ENCODE data around the gene TMC8.
"Not testable (repeated sequence)": the region's sequence is repeated elsewhere in the genome, so short reads cannot be mapped to it uniquely, and the experiment has no call there.

Gene TMC8

GRCh38 chr17:78154903-78155811, 24.6 kb downstream of the TMC8 start:
- no peak for DNase-seq (ENCODE audit: low read depth in 2 of 2)

DNA sequence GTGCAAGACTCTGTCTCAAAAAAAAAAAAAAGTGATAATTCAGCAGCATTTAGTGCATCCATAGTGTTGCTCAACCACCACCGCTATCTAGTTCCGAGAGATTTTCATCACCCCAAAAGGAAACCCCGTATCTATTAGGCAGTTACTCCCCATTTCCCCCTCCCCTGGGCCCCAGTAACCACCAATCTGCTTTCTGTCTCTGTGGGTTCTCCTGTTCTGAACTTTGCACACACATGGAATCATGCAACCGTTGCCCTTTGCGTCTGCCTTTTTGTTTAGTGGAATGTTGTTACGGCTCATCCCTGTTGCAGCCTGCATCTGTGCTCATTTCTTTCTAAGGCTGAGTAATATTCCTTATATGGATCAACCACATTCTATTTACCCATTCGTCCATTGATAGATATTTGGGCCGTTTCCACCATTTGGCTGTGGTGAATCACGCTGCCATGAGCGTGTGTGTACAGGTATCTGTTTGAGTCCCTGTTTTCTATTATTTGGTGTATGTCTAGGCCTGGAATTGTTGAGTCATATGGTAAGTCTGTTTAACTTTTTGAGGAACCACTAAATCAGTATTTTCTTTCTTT, 29.1 kb downstream of the TMC8 start:
- no peak for DNase-seq (ENCODE audit: low read depth in 2 of 2)

- no peak for DNase-seq (ENCODE audit: low read depth in 2 of 2)
Measured at GRCh38 chr17:78163881-78164747, 33.5 kb downstream of the TMC8 start.

DNA sequence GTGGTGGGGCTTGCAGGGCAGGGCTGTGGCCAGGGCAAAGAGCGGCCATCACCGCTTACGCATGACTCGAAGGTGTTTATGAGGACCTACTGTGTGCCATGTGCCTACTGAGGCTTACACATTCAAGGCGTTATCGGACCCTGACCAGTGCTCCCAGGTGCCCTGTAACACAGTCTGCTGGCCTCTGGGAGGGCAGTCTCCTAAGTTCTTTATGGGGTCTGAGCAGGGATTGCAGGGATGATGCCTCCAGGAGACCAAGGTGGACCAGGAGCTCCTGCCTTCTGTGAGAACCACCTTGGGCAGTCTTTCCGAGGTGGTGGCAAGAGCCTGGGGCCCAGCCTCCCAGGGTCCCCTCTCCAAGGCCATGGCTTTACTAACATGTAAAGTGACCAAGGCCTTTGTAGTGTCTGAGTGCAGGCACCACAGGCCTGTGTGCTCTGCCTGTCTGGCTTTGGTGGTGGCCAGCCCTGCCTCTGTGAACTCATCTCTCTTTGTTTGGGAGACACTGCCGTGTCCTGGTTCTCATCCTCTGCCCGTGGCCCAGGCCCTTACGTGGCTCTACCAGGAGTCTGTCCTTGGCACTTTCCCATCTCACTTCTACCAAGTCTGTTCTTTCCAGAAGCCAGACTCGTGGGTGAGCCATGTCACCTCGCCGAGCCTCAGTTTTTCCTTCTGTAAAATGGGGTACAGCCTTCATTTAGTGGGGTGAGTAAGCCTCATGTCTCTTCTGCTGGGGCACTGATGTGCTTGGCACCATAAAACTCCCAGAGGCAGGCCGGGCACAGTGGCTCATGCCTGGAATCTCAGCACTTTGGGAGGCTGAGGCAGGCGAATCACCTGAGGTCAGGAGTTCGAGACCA, 34.4 kb downstream of the TMC8 start:
- DNase-seq (ENCODE audit: low read depth in 2 of 2) = no peak

- no peak for DNase-seq (ENCODE audit: low read depth in 2 of 2)
Measured at GRCh38 chr17:78166416-78166815, 35.8 kb downstream of the TMC8 start.

DNA sequence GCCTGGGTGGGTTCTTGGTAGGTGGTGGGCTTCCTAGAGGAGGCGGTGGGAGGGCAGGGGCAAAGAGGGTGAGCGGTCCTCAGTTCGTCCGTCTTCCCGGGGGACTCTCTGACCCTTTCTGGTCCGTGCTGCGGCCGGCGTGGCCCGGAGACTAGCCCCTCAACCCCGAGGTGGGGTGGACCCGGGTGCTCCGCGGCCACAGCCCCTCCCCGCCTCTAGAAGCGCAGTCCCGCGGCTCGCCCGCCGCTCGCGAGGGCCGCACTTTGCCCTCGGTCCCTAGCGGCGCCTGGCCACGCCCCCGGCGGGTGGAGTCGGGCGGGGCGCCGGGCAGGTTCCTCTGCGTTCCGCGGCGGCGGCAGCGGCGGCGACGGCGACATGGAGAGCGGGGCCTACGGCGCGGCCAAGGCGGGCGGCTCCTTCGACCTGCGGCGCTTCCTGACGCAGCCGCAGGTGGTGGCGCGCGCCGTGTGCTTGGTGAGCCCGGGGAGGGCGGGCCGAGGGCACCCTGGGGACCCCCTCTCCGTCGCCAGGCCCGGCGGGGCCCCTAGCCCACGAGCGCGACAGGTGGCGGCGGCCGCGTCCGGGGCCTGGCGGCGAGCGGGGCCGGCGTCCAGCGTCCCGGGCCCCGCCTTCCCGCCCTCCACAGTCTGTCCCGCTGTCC, 37.8 kb downstream of the TMC8 start, which contains the start of gene SYNGR2:
SYNGR2 (plus strand) TSS at position 340 of the 661 bp plus-strand sequence; CDS start at position 376, 36 bp downstream.
- DNase-seq (ENCODE audit: low read depth in 2 of 2) = peak; percentile 67 to 68

- no peak for DNase-seq (ENCODE audit: low read depth in 2 of 2)
Measured at GRCh38 chr17:78168903-78169793, 38.6 kb downstream of the TMC8 start.

DNA sequence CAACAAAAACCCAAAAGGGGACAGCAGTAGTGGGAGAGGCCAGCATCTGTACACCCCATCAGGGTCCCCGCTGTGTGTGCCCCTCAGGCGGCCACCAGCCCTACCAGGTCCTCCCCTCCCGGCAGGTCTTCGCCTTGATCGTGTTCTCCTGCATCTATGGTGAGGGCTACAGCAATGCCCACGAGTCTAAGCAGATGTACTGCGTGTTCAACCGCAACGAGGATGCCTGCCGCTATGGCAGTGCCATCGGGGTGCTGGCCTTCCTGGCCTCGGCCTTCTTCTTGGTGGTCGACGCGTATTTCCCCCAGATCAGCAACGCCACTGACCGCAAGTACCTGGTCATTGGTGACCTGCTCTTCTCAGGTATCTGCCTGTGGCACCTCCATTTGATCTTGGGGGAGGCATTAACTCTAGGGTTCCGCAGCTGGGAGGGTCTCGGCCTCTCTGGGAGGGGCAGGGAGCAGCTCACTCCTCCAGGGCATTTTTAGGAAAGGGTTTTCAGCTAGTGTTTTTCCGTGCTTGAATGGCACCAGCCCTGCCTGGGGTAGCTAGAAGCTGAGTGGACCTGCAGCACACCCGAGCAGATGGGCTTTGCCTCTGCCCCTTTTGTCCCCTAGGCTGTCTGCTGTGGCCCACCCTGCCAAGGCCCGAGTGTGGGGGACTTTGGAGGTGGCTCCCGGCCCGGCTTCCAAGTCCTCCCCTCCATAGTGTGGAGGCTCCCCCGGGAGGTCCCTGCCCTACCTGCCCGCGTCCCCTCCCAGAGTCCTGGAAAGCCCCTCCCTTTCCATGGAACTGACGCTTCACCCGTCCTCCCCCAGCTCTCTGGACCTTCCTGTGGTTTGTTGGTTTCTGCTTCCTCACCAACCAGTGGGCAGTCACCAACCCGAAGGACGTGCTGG, 40.4 kb downstream of the TMC8 start:
- DNase-seq (ENCODE audit: low read depth in 2 of 2) = no peak

GRCh38 chr17:78171591-78172248, 41.1 kb downstream of the TMC8 start:
- DNase-seq (ENCODE audit: low read depth in 2 of 2) = not testable (repeated sequence)

DNA sequence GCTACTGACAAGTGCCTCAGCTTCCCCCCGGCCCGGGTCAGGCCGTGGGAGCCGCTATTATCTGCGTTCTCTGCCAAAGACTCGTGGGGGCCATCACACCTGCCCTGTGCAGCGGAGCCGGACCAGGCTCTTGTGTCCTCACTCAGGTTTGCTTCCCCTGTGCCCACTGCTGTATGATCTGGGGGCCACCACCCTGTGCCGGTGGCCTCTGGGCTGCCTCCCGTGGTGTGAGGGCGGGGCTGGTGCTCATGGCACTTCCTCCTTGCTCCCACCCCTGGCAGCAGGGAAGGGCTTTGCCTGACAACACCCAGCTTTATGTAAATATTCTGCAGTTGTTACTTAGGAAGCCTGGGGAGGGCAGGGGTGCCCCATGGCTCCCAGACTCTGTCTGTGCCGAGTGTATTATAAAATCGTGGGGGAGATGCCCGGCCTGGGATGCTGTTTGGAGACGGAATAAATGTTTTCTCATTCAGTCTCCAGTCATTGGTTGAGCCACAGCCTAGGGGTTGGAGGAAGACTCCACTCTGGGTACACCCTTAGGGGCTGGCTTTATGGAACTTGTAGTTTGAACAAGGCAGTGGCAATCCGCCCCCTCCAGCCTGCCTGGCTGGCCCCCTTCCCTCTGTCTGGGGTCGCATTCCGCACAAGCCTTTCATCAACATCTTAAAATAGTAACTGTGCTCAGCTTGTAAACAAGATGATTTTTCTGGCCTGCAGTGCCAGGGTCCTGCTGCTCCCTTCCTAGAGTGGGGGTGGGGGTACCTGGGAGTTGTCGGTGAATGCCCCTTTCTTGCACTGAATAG, 41.9 kb downstream of the TMC8 start:
- no peak for DNase-seq (ENCODE audit: low read depth in 2 of 2)

GRCh38 chr17:78173097-78173715, 42.6 kb downstream of the TMC8 start:
- no peak for DNase-seq (ENCODE audit: low read depth in 2 of 2)

GRCh38 chr17:78174346-78174869, 43.8 kb downstream of the TMC8 start:
- no peak for DNase-seq (ENCODE audit: low read depth in 2 of 2)

DNA sequence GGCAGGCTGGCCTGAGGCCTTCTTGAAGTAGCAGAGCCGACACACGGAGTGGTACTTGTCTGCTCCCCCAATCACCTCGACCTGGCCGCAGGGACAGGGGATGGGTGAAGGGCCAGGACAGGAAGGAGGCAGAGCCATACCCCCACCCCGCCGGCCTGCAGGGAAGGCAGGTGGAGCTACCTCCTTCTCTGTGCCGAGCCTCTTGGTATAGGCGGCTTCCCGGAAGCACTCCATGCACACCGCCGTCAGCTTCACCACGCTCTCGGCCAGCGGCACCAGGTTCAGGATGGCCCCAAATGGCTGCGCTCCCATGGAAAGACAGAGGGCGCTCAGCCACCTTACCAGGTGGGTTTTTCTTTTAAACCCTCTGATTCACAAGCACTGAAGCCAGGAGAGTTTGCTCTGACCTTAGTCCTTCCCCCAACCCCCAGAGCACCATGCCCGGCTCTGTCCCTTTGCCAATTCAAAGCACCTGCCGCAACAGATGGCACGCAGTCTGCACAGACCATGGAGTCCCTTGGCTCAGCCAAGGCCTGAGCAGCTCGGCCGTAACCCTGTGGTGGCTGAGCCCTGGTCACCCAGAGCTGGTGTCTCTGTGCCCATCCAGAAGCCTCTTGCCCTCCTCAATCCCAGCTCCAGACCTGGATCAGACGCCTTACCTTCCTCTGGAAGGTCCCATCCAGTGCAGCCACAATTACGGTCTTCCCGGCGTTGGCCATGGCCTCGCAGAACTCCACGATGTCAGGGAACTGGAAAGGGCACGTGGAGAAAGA, 44.5 kb downstream of the TMC8 start:
- no peak for DNase-seq (ENCODE audit: low read depth in 2 of 2)

DNA sequence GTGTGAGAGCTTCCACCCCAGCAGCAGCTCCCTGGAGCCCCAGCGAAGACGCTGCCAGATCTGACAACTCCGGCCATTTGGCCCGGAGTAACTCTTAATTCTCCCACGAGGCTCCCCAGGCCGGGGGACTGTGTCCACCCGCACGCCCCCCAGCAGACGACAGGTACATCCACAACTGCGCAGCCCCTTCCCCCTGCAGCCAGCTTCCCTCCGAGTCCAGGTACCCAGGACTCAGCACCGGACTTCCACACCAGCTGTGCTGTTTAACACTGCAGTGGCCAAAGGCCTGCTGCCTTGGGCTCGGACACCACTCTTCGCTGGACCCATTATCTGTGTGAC, 45.0 kb downstream of the TMC8 start:
- no peak for DNase-seq (ENCODE audit: low read depth in 2 of 2)

DNA sequence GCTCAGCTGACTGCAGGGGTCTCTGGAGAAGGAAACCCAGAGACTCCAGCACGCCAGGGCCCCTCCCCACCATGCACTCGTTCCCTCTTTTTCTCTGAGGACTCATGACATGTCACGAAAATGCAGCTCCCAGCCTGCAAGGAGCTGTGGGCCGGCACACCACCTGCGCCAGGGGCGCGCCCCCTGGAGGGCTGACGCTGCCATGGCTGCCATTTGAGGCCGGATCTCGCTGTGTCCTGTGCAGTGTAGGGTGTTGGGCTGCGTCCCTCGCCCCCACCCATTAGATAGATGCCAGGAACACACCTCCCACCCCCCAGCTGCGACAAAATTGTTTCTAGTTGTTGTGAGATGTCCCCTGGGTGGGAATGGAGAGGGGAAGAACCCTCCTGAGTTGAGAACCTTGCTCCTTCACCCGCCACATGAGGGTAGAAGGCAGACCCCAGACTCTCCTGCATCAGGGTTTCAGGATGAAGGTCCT, 46.0 kb downstream of the TMC8 start:
- peak; percentile 52 to 62 for DNase-seq (ENCODE audit: low read depth in 2 of 2)

- no peak for DNase-seq (ENCODE audit: low read depth in 2 of 2)
Measured at GRCh38 chr17:78179372-78179771, 48.8 kb downstream of the TMC8 start.
